AG09309 (cell line): ENCODE results near the gene CHDH.

Experiments used
- DNase-seq: peaks from one replicate; pipeline ENCODE4 v3.0.0-alpha.2; 2010; ENCODE audit warnings: low read depth
- H3K4me3 ChIP-seq: 2 replicates; pipeline ENCODE4 v1.5.1; 2011; ENCODE audit warnings: mild to moderate bottlenecking, low read depth, low read length, moderate library complexity; ENCODE audit not compliant: control insufficient read depth
- CTCF ChIP-seq: IDR thresholded peaks from 2 replicates; pipeline ENCODE4 v1.5.1; 2011; ENCODE audit warnings: mild to moderate bottlenecking, low read depth, low read length, inconsistent platforms; ENCODE audit not compliant: insufficient read depth, control insufficient read depth; ENCODE audit errors: missing control alignments

CHDH gene

GRCh38 chr3:53887446-53887845, 41.2 kb upstream of the CHDH start:
- TF ChIP-seq CTCF: no peak
- no peak overlapping the region for H3K4me3 ChIP-seq
- no peak for DNase-seq

DNA sequence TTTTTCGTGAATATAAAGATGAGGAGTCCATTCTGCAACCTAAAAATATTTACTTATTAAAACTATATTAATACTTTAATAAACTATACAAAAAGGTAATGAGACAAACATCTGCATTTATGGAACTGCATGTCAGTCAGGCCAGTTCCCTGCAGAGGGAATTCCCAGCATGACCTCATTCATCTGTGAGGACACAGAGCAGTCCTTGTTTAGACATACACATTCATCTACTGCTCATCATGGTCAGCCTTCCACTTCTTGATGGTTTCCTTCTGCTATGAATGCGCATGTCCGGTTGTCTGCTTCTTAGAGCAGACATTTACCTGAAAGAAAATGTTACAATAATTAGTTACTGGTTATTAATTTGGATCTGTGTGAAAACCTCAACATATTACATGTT, 39.0 kb upstream of the CHDH start:
- no peak for TF ChIP-seq CTCF
- no peak overlapping the region for H3K4me3 ChIP-seq
- no peak for DNase-seq

GRCh38 chr3:53884623-53885022, 38.4 kb upstream of the CHDH start:
- H3K4me3 ChIP-seq: no peak overlapping the region
- no peak for DNase-seq
- TF ChIP-seq CTCF: no peak

DNA sequence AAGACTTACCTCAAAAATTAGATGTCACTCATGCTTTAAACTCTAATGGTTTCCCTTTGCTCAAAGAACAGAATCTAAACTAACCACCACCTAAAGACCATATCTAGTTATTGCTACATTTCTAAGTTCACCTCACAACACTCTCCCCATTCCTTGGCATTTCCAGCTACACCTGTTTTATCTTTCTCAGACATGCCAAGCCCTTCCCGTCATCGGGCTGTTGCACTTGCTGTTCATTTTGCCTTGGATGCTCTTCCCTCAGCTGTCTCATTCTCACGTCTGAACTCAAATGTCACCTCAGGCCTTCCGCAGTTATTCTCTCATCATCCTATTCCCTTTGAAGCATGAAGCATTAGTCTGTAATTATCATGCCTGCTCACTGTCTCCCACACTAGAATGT, 36.8 kb upstream of the CHDH start:
- H3K4me3 ChIP-seq: no peak overlapping the region
- no peak for DNase-seq
- TF ChIP-seq CTCF: no peak

GRCh38 chr3:53881691-53882593, 35.7 kb upstream of the CHDH start, which contains the start of gene ACTR8:
TSS of gene ACTR8 (minus strand) at chr3:53882152. CDS start at chr3:53882101, 51 bp downstream.
- TF ChIP-seq CTCF: peak; percentile 21
- H3K4me3 ChIP-seq: peak within 1 kb of the TSS; percentile 67
- no peak for DNase-seq

GRCh38 chr3:53880396-53881345, 34.5 kb upstream of the CHDH start:
- H3K4me3 ChIP-seq: peak overlapping the region; percentile 67
- no peak for TF ChIP-seq CTCF
- no peak for DNase-seq
